GM18526 (cell line): Measurements from ENCODE around the gene SFMBT2.

Experiments
- POLR2A ChIP-seq: IDR thresholded peaks from 3 replicates; pipeline ENCODE4 v1.6.1; 2011; ENCODE audit not compliant: insufficient read length; ENCODE audit errors: extremely low read depth

SFMBT2 gene

DNA sequence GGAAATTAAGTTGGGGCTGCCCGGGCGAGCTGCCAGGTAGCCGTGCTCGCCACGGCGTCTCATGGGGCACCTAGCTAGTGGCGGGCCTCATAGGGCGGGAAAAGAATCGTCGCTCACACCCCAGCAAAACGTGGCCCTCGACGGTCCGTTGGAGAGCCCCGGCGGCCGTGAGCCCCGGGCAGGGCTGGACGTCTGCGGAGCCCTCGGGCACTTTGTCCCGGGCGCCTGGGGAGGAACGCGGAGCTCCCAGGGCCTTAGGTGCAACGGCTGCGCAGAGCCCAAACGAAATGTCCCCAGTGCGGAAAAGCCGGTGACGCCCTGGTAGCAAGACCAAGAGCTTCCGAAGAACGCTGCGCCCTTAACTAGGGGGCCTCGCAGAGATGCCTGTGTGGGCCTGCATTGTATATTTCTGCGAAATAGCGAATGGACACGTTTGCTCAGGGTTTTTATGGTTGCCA lies 866 bp upstream of the SFMBT2 start:
- TF ChIP-seq POLR2A = no peak

DNA sequence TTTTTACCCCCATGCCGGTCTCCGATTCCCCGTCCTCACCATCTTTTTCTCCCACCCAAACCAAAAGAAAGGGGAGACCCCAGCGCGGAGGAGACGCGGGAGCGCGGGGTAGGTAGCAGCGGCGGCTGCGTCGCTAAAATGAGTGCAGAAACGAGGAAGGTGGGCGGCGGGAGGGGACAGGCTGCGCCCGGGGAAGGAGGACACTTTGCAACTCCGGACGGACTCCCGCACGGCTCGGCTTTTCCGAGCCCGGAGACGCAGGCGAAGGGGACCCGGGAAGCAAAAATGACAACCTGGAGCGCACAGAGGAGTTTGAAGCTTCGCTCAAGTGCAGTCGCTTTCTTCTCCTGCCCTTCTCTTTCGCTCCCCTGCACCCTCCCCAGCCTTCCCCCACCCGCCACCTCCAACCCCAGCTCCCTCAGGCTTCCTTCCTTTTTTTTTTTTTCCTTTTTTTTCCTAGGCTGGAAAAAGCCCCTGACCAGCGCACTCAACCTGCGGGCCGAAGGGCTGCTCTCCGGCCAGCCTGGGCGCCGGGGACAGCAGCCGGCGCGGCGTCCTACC lies 453 bp downstream of the SFMBT2 start:
- TF ChIP-seq POLR2A = no peak

DNA sequence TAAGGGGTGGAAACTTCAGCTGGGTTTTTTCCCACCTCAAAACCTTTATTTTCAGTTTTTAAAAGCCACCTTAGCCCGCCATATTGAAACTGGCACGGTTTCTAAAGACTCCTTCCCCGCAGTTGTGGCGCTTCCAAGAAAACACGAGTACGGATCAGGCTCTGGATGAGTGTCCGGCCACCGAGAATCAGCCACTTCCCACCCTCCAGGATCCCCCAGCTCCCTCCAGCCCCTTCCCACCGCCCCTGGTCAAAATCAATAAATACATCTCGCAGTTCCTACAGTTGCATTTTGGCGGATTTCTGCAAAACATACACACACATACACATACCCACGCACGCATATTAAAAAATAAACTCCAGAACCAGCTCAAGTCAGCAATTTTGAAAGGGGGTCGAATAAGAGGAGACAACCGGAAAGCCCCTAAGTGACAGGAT lies 1.1 kb downstream of the SFMBT2 start:
- no peak for TF ChIP-seq POLR2A

DNA sequence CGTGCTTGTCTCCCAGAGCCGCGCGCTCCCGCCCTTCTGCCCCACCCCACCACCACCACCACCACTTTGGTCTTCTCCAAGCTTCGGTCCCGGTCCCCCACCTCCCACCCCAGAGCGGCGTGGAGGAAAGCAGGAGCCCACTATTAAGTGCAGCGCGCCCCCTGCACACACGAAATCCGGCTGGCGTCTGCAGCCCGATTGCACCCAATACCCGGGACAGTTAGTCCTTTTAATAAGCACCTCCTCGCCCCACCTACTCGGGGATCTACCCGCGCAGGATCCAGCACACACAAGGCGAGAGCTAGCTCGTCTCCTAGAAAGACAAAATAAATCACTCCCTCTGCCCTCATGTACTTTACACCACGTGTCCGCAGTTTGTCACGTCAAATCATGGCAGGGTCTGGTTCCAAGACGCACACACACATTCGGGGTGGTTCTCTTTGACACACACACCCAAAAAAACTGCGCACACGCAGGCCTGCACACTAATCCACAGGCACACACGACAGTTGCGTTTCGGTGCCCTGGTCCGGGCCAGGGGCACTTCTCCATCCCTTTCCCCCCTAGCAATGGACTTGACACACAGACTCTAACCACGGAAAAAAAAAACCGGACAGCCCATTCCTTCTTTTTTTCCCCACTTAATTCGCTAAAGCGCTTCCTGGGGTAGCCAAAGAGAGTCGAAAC lies 1.6 kb downstream of the SFMBT2 start:
- peak; percentile 12 for TF ChIP-seq POLR2A

- peak; percentile 14 for TF ChIP-seq POLR2A
These were observed 2.4 kb downstream of the SFMBT2 start for GRCh38 chr10:7408291-7409044.

GRCh38 chr10:7407368-7408290 lies 3.2 kb downstream of the SFMBT2 start:
- TF ChIP-seq POLR2A = no peak

DNA sequence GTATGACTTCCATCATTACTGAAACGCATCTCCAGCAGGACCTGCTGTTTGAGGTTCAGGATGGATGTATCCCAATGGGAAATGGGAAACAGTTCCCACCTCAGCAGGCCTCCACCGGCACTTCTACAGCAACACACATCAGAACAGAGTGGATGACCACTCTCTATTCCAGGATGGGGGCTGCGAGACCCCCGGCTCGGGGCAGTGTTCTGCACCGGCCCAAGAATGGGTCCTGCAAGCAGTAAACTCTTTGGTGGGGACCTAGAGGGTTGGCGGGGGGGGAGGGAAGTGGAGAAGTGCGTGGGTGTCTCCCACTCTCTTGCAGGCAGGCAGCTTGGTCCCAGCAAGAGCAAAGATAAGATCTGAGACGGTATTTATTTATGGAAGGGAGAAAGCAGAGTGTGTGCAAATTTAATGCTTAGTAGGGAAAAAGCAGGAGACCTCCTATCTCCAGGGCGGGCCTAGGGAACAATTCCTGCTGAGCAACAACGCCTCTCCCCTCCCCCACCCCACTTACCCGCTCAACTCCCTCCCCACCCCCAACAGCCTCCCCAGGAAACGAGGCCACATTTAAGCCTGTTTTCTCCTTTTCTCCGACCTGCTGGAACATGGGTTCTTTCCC lies 4.0 kb downstream of the SFMBT2 start:
- TF ChIP-seq POLR2A = no peak

GRCh38 chr10:7405637-7406036 lies 5.2 kb downstream of the SFMBT2 start:
- no peak for TF ChIP-seq POLR2A

GRCh38 chr10:7403620-7404019 lies 7.2 kb downstream of the SFMBT2 start:
- no peak for TF ChIP-seq POLR2A

GRCh38 chr10:7401782-7402181 lies 9.1 kb downstream of the SFMBT2 start:
- TF ChIP-seq POLR2A = no peak

DNA sequence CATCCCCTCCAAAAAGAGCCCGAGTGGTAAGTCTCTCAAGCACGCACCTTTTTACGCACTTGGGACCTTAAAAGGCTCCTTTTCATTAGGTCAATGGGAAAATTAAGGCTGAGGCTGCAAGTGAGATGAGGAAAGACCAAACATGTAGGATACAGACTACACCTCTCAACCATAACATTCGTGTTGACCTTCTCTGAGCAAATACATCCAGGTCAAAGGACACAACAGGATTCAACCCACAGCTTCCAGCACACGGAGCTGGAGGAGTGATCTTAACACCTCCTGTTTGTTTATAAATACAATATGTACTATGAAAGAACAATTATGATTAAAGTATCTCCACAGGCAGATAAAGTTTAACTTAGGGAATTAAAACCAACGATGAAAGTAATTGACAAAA lies 9.7 kb downstream of the SFMBT2 start:
- no peak for TF ChIP-seq POLR2A

DNA sequence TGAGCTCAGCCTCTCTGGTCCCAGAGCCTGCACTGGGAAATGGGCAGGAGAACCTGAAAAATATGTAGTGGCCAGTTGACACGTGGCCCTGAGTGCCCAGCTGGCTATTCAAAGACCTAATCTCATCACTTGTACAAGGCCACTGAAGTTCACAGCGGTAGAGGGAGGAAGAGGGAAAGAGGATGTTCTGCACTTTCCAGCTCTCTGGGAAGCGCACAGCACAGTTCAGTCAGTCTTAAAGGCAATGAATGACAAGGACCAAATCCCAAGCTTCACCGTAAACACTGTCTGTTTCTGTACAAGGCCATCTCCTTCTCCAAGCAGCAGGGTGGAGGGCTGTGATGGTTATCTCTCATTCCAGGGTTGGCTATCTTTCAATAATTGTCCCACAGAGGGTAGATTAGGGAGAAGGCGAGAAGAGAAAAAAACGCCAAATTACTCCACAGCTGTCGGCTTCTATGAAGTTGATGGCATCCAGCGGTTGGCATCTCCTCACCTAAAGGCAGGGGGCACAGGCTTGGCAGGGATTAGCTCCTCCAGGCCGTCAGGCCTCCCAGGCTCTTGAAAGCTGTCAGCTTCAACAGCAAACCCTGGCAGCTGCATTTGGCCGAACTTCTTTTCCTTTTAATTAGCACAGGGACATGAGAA lies 10.6 kb downstream of the SFMBT2 start:
- TF ChIP-seq POLR2A = no peak

DNA sequence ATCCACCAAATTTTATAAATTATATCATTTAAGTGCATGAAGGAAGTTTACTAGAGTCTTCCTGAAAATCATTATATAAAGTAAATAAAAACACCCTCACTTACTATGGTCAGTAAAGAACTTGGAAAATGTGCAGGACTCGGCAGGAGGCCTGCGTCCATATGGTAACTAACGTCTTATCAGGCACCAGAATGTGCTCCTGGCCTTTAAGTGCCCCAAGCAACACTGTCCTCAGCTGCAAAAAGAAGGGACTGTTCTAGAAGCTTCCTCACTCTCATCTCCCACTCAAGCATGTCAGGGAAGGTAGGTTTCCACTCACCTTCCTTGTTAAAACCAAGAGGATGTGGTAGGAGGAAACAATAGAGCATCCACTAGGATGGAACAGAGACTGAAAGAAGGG lies 11.3 kb downstream of the SFMBT2 start:
- TF ChIP-seq POLR2A = no peak
